Prostate gland (tissue), 2 donors: ENCODE measurements around the gene DOCK7.

Source experiments
- POLR2A ChIP-seq: fragments of 450-650 bp; IDR thresholded peaks from one replicate; pipeline ENCODE4 v1.6.1; 2016; ENCODE audit warnings: antibody characterized with exemption, mild to moderate bottlenecking
- TF ChIP-seq, protein P1 (sequence below), 4 experiments: fragments of 200-600 bp in 2 of 4; fragments of 450-650 bp in 2 of 4; sonication (generic) in 2 of 4; IDR thresholded peaks; 1 replicate in 3 of 4; 2 replicates in 1 of 4; pipeline ENCODE4 v1.5.1; 2016 to 2019; ENCODE audit warnings: antibody characterized with exemption in 4 of 4, mild to moderate bottlenecking in 2 of 4, moderate library complexity in 2 of 4

- TF ChIP-seq POLR2A = no peak
- TF ChIP-seq, protein P1, sequence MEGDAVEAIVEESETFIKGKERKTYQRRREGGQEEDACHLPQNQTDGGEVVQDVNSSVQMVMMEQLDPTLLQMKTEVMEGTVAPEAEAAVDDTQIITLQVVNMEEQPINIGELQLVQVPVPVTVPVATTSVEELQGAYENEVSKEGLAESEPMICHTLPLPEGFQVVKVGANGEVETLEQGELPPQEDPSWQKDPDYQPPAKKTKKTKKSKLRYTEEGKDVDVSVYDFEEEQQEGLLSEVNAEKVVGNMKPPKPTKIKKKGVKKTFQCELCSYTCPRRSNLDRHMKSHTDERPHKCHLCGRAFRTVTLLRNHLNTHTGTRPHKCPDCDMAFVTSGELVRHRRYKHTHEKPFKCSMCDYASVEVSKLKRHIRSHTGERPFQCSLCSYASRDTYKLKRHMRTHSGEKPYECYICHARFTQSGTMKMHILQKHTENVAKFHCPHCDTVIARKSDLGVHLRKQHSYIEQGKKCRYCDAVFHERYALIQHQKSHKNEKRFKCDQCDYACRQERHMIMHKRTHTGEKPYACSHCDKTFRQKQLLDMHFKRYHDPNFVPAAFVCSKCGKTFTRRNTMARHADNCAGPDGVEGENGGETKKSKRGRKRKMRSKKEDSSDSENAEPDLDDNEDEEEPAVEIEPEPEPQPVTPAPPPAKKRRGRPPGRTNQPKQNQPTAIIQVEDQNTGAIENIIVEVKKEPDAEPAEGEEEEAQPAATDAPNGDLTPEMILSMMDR (IDR thresholded peaks at IDR 0.05) = no peak
Measured at GRCh38 chr1:62728963-62729362, 40.8 kb upstream of the DOCK7 start.
